Measurements from ENCODE around the gene PLXNA4. TPM values are rescaled to one million over a fixed set of nuclear protein-coding genes. Genes with fewer than 3 reads are reported as not detected.

Gene PLXNA4
- total RNA-seq, 1 donor from 2014 or later: 3.3 TPM

DNA sequence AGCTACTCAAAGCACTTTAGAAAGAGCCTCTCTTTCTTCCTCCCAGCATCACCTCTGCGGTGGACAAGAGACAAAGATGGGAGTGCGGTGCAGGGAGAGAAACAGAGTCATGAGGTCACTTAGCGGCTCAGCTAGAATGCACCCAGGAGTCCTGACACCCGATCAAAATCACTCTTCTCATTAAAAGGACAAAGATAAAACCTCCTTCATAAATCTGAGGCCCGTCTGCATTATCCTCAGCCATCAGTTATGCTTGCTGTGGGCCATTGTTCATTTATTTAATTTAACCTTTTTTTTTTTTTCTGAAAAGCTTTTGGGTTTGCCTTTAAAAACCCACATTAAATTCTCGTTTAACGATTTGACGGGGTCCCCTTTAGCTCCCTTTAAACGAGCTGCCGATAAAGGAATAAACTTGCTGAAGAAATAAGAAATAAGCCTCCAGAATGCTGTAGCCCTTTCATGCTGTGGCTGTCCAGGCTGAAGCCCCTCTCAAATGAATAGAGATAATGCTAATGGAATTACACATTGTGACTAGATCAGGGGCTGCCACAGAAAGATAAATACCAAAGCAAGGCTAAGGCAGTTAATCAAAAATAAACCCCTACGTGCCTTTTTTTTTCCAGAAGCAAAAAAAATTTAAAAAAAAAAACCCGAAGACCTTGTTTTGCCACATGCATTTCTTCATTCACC, 16.1 kb upstream of the PLXNA4 start:
- no peak for DNase-seq (ENCODE audit: low read depth)
- no peak overlapping the region for H3K4me3 ChIP-seq (ENCODE audit: insufficient read depth, low read depth, low read length)
- H3K27ac ChIP-seq (ENCODE audit: low read depth, low read length): no peak overlapping the region
- Mint-ChIP-seq H3K36me3 (ENCODE audit: low read depth, unreplicated experiment) (no peaks in the 10 kb centered on the region), H3K27me3 (ENCODE audit: low read depth, unreplicated experiment) (peaks cover 13% of the 10 kb centered on the region), H3K4me1 (ENCODE audit: low read depth, unreplicated experiment) (no peaks in the 10 kb centered on the region), H3K27ac (ENCODE audit: unreplicated experiment) (no peak overlapping the region), H3K4me3 (ENCODE audit: unreplicated experiment) (no peak overlapping the region), H3K9me3 (ENCODE audit: unreplicated experiment) (no peaks in the 10 kb centered on the region)
- no peaks in the 10 kb centered on the region for H3K36me3 ChIP-seq (ENCODE audit: insufficient read depth, low read length)
- H4K20me1 ChIP-seq (ENCODE audit: insufficient read depth, low read length): no peaks in the 10 kb centered on the region
- TF ChIP-seq, protein P1, sequence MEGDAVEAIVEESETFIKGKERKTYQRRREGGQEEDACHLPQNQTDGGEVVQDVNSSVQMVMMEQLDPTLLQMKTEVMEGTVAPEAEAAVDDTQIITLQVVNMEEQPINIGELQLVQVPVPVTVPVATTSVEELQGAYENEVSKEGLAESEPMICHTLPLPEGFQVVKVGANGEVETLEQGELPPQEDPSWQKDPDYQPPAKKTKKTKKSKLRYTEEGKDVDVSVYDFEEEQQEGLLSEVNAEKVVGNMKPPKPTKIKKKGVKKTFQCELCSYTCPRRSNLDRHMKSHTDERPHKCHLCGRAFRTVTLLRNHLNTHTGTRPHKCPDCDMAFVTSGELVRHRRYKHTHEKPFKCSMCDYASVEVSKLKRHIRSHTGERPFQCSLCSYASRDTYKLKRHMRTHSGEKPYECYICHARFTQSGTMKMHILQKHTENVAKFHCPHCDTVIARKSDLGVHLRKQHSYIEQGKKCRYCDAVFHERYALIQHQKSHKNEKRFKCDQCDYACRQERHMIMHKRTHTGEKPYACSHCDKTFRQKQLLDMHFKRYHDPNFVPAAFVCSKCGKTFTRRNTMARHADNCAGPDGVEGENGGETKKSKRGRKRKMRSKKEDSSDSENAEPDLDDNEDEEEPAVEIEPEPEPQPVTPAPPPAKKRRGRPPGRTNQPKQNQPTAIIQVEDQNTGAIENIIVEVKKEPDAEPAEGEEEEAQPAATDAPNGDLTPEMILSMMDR (IDR thresholded peaks at IDR 0.05; ENCODE audit: insufficient read depth, low read depth, low read length): no peak
- TF ChIP-seq EZH2 (IDR thresholded peaks at IDR 0.05; ENCODE audit: insufficient read depth, low read length): no peak
- no peaks in the 10 kb centered on the region for H3K9me3 ChIP-seq (ENCODE audit: insufficient read depth, low read depth, low read length)
- H3K9ac ChIP-seq (ENCODE audit: low read length): no peak overlapping the region
- no peak overlapping the region for H2AFZ ChIP-seq (ENCODE audit: low read depth, low read length)
- no peak overlapping the region for H3K4me2 ChIP-seq (ENCODE audit: low read length)
- no peak for FAIRE-seq
- no peaks in the 10 kb centered on the region for H3K79me2 ChIP-seq (ENCODE audit: insufficient read depth, low read length)
- peaks cover 5% of the 10 kb centered on the region for H3K4me1 ChIP-seq (ENCODE audit: insufficient read depth, low read length)
- H3K27me3 ChIP-seq (ENCODE audit: insufficient read depth, low read length): peaks cover 2% of the 10 kb centered on the region

DNA sequence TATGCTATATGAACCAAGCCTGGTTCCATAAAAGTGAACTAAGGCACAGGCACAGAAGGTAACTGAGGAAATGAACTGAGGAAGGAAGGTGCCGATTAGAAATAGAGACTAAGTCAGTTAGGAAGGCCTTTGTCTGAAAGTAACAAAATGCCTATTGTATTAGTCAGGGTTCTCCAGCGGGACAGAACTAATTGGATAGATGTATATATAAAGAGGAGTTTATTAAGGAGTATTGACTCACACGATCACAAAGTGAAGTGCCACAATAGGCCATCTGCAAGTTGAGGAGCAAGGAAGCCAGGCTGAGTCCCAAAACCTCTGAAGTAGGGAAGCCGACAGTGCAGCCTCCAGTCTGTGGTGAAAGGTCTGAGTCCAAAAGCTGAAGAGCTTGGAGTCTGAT, 13.9 kb upstream of the PLXNA4 start:
- H3K36me3 ChIP-seq (ENCODE audit: insufficient read depth, low read length): no peaks in the 10 kb centered on the region
- H2AFZ ChIP-seq (ENCODE audit: low read depth, low read length): peak overlapping the region; percentile 18
- DNase-seq (ENCODE audit: low read depth) (peak; percentile 57), FAIRE-seq (no peak)
- Mint-ChIP-seq H3K9me3 (ENCODE audit: unreplicated experiment) (peaks cover 5% of the 10 kb centered on the region), H3K4me3 (ENCODE audit: unreplicated experiment) (no peak overlapping the region), H3K27ac (ENCODE audit: unreplicated experiment) (no peak overlapping the region), H3K27me3 (ENCODE audit: low read depth, unreplicated experiment) (peaks cover 35% of the 10 kb centered on the region), H3K36me3 (ENCODE audit: low read depth, unreplicated experiment) (no peaks in the 10 kb centered on the region), H3K4me1 (ENCODE audit: low read depth, unreplicated experiment) (no peaks in the 10 kb centered on the region)
- no peaks in the 10 kb centered on the region for H3K79me2 ChIP-seq (ENCODE audit: insufficient read depth, low read length)
- no peak overlapping the region for H3K4me3 ChIP-seq (ENCODE audit: insufficient read depth, low read depth, low read length)
- H3K4me2 ChIP-seq (ENCODE audit: low read length): no peak overlapping the region
- H3K27me3 ChIP-seq (ENCODE audit: insufficient read depth, low read length): peaks cover 2% of the 10 kb centered on the region
- no peak overlapping the region for H3K9ac ChIP-seq (ENCODE audit: low read length)
- no peak for TF ChIP-seq EZH2 (IDR thresholded peaks at IDR 0.05; ENCODE audit: insufficient read depth, low read length)
- TF ChIP-seq, protein P1 (IDR thresholded peaks at IDR 0.05; ENCODE audit: insufficient read depth, low read depth, low read length): no peak
- H3K27ac ChIP-seq (ENCODE audit: low read depth, low read length): no peak overlapping the region
- no peaks in the 10 kb centered on the region for H4K20me1 ChIP-seq (ENCODE audit: insufficient read depth, low read length)
- H3K4me1 ChIP-seq (ENCODE audit: insufficient read depth, low read length): peaks cover 5% of the 10 kb centered on the region
- H3K9me3 ChIP-seq (ENCODE audit: insufficient read depth, low read depth, low read length): no peaks in the 10 kb centered on the region

DNA sequence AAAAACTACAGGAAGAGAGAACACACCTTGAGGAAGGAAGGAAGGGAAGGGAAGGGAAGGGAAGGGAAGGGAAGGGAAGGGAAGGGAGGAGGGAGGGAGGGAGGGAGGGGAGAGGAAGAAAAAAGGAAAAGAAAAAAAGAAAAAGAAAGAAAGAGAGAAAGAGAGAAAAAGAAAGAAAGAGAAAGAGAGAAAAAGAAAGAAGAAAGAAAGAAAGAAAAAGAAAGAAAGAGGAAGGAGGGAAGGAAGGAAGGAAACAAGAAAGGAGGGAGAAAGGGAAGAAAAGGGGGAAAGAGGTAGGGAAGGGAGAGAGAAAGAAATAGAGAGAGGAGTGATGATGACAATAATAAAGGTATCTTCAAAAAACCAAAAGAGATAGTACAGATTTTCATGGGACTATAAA, 12.3 kb upstream of the PLXNA4 start:
- no peak for TF ChIP-seq EZH2 (IDR thresholded peaks at IDR 0.05; ENCODE audit: insufficient read depth, low read length)
- TF ChIP-seq, protein P1 (IDR thresholded peaks at IDR 0.05; ENCODE audit: insufficient read depth, low read depth, low read length): no peak
- Mint-ChIP-seq H3K27ac (ENCODE audit: unreplicated experiment) (no peak overlapping the region), H3K36me3 (ENCODE audit: low read depth, unreplicated experiment) (no peaks in the 10 kb centered on the region), H3K9me3 (ENCODE audit: unreplicated experiment) (peaks cover 5% of the 10 kb centered on the region), H3K4me3 (ENCODE audit: unreplicated experiment) (no peak overlapping the region), H3K4me1 (ENCODE audit: low read depth, unreplicated experiment) (no peaks in the 10 kb centered on the region), H3K27me3 (ENCODE audit: low read depth, unreplicated experiment) (peaks cover 44% of the 10 kb centered on the region)
- Histone ChIP-seq H3K4me1 (ENCODE audit: insufficient read depth, low read length) (peaks cover 5% of the 10 kb centered on the region), H3K27ac (ENCODE audit: low read depth, low read length) (no peak overlapping the region), H2AFZ (ENCODE audit: low read depth, low read length) (no peak overlapping the region), H3K9ac (ENCODE audit: low read length) (no peak overlapping the region), H3K79me2 (ENCODE audit: insufficient read depth, low read length) (no peaks in the 10 kb centered on the region), H3K4me2 (ENCODE audit: low read length) (no peak overlapping the region), H3K9me3 (ENCODE audit: insufficient read depth, low read depth, low read length) (no peaks in the 10 kb centered on the region), H3K27me3 (ENCODE audit: insufficient read depth, low read length) (no peaks in the 10 kb centered on the region), H3K4me3 (ENCODE audit: insufficient read depth, low read depth, low read length) (no peak overlapping the region), H4K20me1 (ENCODE audit: insufficient read depth, low read length) (no peaks in the 10 kb centered on the region), H3K36me3 (ENCODE audit: insufficient read depth, low read length) (no peaks in the 10 kb centered on the region)
- no peak for FAIRE-seq
- DNase-seq (ENCODE audit: low read depth): no peak

All from astrocyte (in vitro differentiated cells and primary cell).